Measurements from ENCODE around the gene B3GNT9.

Gene B3GNT9, protein sequence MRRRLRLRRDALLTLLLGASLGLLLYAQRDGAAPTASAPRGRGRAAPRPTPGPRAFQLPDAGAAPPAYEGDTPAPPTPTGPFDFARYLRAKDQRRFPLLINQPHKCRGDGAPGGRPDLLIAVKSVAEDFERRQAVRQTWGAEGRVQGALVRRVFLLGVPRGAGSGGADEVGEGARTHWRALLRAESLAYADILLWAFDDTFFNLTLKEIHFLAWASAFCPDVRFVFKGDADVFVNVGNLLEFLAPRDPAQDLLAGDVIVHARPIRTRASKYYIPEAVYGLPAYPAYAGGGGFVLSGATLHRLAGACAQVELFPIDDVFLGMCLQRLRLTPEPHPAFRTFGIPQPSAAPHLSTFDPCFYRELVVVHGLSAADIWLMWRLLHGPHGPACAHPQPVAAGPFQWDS

DNA sequence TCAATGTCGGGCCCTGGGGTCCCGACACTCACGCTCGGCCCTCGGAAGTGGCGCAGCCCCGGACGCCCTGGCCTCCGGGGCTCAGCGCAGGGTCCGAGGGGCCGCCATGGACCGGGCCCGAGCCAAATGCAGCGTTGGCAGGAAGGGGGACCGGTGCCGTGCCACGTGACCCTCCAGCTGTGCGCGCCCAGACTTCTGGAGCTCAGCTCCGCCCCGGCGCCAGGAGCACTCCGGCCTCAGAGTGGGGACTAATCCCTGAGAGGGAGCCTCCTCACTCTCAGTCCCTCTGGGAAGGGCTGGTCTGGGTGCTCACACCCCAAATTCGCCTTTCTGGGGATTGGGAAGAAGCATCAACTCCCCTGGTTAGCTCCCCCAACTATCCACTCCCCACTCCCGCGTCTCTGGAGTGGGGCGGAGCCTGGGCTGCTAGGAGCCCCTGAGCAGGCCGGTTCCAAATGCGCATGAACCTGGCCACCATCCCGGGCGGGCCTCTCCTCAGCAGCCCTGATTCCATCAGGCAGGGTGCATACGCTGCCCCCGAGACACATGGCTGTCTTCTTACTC lies at the start of gene B3GNT9:
Gene B3GNT9, minus strand, starts transcription at position 166 of the 564 bp plus-strand sequence. CDS start 513 bp downstream, outside the sequence.
- peak; percentile 17 to 32 for DNase-seq

DNA sequence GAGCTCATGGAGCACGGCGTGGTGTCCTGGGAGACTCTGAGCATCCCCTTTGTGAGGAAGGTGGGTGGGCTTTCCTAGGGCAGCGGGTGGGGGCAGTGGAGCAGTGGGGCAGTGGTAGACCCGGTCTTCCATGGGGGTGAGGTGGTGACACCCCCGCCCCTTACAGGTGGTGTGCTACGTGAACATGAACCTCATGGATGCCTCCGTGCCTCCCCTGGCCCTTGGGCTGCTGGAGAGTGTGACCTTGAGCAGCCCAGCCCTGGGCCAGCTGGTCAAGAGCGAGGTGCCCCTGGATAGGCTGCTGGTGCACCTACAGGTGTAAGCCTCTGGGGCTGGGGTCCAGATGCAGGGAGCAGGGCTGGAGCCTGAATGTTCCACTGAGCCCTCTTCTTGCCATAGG lies 49.7 kb upstream of the B3GNT9 start:
- no peak for DNase-seq

DNA sequence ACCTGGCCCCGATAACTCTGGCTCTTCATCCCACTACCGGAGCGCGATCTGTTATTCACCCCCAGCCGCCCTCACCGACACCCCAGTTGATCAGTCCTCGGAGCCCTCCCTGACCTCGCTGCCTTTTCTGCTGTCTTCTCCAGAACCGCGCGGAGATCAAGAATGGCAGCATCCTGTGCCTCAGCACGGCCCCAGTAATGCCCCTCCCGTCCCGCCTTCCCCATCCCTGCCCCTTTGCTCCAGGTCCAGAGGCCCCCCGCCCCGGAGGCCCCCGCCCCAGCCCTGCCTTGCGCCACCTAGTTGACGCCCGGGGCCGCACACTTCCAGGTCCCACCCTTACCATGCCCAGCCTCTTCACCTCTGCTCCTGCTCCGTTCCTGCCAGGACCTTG lies 49.0 kb upstream of the B3GNT9 start:
- DNase-seq: no peak

DNA sequence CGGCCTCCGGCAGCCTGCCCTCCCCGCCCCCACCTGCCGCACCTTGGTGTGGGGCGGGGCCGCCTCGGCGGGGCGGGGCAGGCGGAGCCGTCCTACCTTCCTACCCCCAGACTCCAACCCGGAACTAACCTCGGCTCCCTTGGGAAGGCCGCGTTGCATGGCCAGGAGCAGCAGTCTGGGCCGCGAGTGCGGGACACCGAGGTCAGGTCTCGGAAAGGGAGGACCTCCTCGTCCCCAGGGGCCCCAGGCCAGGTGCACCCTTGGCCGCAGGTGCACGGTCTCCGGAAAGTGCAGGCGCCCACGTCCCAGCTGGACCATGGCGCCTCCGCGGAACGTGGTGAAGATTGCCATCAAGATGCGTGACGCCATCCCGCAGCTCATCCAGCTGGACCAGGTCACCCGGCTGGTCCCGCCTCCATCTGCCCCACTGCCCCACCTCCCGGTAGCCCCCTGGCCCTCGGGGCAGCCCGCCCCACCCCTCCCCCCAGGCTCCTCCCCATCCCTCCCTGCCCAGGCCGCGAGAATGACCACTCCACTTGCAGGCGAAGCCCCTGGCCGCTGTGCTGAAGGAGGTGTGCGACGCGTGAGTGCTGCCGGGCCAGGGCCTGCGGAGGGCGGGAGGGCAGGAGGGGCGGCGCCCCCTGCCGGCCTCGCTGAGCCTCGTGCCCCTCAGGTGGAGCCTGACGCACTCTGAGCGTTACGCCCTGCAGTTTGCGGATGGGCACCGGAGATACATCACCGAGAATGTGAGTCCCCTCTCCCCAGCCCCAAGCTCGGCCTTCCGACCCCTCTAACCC lies 48.4 kb upstream of the B3GNT9 start, which contains the start of gene ELMO3:
Gene ELMO3, plus strand, starts transcription at position 121 of the 797 bp plus-strand sequence. Its CDS starts 196 bp downstream, at position 317.
- DNase-seq: peak; percentile 23 to 47

DNA sequence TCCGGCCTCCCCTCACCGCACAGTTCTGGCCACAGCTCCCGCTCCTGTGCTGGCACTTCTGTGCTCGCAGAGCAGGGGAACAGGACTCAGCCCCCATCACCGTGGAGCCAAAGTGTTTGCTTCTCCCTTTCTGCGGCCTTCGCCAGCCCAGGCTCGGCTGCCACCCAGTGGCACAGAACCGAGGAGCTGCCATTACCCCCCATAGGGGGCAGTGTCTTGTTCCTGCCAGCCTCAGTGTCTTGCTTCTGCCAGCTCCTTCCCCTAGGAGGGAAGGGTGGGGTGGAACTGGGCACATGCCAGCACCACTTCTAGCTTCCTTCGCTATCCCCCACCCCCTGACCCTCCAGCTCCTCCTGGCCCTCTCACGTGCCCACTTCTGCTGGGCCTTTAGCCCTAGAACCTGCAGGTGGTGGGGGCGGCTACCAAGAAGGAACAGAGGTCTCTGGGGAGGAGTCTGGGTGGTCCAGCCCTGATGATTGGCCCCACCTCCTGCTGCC lies 47.5 kb upstream of the B3GNT9 start:
- no peak for DNase-seq

DNA sequence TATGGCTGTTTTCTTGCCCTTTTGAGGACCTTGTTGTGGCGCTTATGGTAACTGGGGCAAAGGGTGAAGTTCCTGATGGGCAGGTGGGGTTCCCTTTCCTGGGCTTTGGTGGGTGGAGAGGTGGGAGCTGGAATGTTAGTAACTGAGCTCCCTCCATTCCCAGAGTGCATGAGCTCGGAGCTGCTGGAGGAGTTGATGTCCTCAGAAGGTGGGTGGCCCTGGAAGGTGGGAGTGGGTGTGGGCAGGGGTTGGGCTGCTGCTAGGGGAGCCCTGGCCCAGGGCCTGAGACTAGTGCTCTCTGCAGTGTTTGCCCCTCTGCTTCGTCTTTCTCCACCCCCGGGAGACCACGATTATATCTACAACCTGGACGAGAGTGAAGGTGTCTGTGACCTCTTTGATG lies 46.9 kb upstream of the B3GNT9 start:
- DNase-seq: no peak

DNA sequence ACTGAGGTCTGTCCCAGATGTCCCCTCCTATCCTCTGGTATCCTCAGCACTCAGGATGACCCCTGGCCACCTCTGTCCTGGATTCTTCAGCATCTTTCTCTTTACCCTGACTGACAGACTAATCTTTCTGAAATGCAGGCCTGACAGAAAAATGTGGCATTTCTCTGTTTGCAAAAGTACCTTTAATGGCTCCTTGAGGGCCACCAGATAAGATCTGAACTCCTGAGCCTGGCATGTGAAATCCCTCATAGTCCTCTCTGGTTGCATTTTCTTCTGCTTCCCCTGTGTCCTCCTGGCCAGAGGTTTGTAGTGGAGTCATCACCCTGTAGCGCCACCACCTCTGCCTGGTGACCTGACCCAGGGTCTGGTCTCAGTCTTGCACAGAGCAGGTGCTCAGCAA lies 46.1 kb upstream of the B3GNT9 start:
- DNase-seq: no peak

DNA sequence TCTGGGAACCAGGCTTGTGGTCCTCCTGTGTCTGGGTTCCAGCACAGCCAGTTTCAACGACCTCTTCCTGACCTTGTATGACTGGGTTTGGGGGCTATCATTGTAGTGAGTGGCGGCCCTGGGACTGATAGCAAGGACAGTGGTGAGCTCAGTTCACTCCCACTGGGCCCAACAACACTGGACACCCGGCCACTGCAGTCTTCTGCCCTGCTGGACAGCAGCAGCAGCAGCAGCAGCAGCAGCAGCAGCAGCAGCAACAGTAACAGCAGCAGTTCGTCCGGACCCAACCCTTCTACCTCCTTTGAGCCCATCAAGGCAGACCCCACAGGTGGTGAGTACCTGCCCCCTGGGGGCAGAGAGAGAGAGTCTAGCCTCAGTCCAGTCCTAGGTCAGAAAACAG lies 44.9 kb upstream of the B3GNT9 start:
- no peak for DNase-seq

DNA sequence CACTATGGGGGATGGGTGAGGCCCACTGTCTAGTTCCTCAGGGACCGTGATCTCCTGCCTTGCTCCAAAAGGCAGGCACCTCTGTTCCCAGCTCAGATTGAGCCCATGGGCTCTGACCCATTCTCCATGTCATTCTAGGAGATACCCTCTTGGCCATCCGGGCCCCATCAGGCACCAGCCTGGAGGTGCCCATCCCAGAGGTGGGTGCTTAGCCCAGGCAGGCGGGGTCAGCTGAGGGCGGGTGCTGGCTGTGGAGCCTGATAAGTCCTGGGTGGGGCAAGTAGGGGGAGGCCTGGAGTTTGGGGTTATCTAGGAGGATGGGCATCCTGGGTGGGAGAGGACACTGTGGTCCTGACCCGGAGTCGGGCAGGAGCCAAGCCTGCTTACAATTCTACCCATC lies 43.5 kb upstream of the B3GNT9 start:
- DNase-seq: no peak

DNA sequence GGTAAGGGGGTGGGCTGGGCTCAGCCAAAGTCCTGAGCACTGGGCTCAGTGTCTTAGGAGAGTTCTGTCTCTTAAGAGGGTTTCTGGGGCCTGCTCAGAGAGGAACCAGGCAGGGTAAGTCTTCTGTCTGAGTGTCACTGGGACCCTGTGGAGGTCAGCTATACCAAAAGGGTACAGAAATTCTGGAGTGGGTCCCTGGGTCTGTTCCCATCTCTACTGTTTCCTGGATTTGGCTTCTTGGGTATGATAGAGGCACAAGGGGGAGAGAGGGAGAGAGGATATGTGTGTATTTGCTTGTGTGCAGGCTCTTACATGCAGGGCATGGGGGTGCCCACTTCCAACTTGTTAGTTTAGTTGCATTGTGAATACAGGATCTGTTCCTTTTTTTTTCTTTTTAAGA lies 42.7 kb upstream of the B3GNT9 start:
- no peak for DNase-seq

DNA sequence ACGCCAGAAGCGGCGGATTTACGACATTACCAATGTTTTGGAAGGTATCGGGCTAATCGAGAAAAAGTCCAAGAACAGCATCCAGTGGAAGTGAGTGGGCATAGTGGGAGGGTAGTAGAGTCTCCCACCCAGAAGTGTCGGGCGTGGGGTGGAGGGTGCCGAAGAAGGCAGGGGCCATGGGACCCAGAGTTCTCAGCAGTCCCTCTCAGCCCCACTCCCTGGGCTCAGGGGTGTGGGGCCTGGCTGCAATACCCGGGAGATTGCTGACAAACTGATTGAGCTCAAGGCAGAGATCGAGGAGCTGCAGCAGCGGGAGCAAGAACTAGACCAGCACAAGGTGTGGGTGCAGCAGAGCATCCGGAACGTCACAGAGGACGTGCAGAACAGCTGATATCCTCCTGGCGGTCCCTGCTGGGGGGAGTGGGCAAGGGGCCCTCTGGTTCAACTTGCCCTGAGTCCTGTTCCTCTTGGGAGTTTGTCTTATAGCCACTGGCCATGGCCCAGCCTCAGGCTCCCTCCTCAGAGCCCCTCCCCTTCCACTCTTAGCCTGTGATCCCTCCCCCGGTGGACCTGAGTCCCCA lies 42.1 kb upstream of the B3GNT9 start:
- no peak for DNase-seq

DNA sequence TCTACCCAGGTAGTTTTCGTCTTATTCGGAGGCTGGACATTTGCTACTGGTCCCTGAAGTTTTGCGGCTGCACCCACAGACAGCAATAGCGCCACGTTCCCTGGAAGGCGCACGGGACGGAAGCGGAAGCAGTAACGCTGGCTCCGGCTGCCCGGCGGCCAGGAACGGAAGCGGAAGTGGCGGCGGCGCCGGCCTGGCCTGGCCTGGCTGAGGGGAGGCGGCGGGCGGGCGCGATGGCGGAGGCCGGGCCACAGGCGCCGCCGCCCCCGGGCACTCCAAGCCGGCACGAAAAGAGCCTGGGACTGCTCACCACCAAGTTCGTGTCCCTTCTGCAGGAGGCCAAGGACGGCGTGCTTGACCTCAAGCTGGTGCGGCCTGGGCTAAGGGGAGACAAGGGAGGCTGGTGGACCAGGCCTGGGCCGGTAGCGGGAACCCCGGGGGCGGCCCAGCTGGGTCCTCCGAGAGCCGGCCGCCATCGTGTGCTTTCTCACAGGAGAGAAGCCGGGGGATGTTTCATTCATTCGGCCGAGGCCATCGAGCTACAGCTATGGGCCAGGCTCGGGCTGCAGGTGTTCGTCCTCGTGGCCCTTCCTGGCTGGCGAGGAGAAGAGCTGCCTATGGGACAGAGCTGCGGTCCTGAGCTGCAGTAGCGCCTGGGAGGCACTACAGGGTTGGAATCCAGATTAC lies 41.3 kb upstream of the B3GNT9 start, which contains the start of gene E2F4:
Gene E2F4, plus strand, starts transcription at position 161 of the 687 bp plus-strand sequence. Its CDS starts 73 bp downstream, at position 234.
- DNase-seq: peak; percentile 83 to 89

DNA sequence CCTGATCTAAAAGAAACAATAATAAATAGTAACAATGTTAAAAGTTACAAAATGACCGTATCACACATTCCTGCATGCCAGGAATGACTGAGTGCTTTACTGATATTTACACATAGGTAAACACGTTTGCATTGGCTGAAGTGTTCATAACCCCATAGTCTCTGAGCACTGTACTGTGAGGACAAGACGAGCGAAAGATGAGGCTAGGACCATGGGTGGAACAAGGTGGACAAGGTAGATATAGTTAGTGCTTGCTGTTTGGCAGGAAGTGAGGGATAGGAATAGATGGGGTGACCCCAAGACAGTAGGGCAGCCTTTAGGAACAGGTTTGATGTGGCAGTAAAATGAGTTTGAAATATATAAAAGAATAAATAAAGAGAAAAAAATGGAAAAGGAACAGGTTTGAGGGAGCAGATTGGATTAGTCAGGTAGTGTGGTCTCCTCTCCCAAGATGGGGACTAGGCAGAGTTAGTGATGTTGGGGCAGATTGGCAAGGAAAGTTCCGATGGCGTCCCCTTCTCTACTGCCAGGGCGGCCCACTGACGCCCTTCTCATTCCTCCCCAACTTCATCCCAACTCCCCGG lies 40.7 kb upstream of the B3GNT9 start:
- DNase-seq: no peak

DNA sequence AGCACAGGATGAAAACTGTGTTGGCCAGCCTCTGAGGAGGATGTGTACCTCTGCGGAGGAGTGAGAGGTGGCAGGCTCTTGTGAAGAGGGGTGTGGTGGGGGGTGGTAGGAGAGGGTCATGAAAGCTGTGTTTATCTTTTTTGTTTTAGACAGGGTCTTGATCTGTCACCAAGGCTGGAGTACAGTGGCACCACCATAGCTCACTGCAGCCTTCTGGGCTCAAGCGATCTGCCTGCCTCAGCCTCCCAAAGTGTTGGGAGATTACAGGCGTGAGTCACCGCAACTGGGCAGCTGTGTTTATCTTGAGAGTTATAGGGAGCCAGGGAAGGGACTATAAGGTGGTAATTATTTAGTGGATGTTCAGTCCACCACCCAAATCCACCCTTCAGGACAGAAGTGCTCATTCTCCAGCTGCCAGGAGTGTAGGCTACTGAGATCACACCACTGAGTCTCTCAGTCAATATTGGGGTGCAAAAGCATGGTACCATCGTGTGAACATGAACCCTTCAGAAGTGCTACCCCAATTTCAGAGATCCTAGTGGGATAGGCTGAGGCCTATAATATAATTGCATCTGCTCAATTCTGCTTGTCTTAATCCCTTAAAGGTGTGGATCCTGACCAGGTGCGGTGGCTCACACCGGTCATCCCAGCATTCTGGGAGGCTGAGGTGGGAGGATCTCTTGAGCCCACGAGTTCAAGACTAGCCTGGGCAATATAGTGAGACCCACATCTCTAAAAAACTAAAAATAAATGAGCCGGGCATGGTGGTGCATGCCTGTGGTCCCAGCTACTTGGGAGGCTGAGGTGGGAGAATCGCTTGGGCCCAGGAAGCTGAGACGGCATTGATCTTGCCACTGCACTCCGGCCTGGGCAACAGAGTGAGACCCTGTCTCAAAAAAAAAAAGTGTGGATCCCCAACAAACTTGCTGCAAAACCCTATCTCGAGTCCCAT lies 39.9 kb upstream of the B3GNT9 start:
- no peak for DNase-seq

DNA sequence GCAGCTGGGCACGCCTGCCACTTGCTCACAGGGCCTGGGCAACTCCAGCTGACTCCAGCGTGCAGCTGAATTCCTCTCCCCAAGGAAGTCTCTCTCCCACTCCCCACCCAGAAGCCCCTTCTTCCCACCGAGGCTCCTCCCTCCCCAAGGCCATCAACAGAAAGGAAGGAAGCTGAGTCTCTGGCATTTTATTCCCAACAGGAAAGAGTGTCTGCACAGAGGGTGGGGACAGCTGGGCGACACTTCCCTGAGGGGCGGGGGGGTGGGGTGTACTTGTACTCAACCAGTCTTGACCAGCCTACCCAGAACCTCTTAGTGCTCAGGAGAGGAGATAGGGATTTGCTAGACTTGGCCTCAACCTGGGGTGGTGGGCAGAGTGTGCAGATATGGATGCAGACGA lies 39.2 kb upstream of the B3GNT9 start, which contains the start of gene EXOC3L1:
Gene EXOC3L1, minus strand, starts transcription at position 96 of the 400 bp plus-strand sequence. CDS start 460 bp downstream, outside the sequence.
- no peak for DNase-seq

DNA sequence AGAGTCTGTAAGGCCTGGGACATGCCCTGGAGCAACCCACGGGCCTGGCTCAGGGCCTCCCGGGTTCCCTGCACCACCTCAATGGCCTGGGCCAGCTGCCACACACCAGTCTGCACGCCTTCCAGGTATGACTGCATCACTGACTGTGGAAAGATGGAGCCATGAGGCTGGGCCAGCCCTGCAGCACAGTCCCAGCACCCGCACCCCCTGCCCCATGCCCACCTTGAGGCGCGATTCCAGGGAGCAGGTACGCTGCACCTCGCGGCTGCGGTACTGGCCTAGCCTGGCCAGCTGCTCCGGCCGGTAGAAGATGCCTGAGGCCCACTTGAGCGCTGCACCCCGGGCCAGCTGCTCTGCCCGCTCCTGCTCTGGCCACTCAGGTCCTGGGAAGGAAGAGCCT lies 38.0 kb upstream of the B3GNT9 start:
- DNase-seq: no peak

DNA sequence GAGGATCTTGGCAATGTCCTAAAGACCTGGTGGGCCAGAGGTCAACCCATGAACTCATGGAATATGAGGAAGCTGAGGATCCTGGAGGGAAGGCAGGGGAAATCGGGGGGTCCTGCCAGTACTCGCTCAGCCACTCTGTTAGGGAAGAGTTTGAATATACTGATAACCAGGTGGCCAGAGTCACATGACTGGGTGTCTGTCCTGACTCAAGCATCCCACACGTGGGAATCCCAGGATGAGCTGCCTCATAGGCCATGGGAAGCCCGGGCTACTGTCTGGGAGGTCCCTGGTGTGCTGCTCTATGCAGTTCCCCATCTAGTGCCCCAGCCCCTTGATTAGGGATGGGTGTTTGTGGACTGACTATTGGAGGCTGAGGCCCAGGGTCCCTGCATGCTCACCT lies 37.5 kb upstream of the B3GNT9 start:
- DNase-seq: no peak

DNA sequence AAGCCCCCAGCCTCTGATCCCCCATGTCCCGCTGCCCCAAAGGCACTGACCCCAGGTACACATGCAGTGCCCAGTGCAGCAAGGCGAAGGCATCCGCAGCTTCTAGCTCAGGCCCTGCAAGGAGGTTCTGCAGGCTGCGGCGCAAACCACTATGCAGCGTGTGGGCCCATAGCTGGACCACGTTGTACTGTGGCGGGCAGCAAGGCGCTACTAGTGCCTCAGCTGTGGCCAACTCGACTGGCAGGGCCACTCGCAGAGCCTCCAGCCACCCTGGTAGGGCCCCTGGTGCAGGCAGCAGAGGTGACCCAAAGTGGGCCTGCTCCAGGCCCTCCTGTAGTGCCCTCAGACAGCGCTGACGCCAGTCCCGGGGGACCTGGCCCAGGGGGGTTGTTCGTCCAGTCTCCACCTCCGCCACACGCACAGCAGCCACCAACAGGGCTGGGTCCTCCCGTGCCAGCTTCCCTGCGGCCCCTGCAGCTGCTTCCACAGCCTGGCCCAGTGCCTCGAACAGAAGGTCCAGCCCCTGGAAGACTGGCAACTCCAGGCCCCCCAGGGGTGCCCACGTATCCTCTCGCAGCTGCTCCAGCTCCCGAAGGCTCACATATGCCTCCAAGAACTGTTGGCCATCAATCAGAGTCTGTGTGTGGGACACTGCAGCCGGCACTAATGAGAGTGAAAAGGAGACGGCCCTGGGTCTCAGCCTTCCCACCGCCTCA lies 36.5 kb upstream of the B3GNT9 start:
- DNase-seq: no peak

DNA sequence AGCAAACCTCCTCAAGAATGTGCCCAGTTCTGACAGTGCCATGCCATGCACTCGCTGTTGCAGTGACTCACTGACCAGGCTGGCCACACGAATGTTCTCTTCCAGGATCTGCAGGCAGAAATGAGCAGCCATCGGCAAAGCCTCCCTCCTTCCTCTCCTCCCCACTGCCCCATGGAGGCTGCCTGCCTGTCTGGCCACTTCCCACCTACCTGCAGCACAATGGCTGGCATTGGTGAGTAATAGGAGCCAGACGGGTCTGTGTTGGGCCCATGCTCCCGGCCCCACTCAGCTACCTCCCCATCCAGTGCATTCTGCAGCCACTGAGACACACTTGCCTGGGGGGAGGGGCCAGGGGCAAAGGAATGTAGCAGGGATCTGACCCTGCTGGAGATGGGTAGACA lies 35.8 kb upstream of the B3GNT9 start:
- no peak for DNase-seq

DNA sequence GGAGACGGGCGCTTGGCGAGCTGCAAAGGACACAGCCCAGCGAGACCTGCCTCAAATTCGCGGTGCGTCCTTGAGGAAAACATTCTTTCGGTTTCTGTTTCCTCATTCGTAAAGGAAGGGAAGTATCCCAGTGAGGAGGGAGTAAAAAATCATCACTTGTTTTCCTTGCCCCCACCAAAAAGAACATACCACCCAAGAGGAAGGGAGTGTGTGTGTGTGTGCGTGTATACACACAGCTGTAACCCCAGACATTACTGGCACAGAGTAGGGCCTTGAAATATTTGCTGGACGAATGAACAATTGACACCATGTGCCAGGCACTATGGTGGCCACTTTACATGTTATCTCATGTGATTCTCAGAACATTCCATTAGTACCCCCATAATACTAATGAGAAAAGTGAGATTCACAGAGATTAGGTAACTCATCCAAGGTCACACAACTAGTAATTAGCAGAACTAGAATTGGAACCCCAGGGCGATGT lies 34.9 kb upstream of the B3GNT9 start:
- DNase-seq: no peak
